ENCODE data around the gene MAGEA6. TPM values are rescaled to one million over a fixed set of nuclear protein-coding genes. Genes with fewer than 3 reads are reported as not detected.
"Not testable (repeated sequence)": the region's sequence is repeated elsewhere in the genome, so short reads cannot be mapped to it uniquely, and the experiment has no call there.

MAGEA6 gene, protein sequence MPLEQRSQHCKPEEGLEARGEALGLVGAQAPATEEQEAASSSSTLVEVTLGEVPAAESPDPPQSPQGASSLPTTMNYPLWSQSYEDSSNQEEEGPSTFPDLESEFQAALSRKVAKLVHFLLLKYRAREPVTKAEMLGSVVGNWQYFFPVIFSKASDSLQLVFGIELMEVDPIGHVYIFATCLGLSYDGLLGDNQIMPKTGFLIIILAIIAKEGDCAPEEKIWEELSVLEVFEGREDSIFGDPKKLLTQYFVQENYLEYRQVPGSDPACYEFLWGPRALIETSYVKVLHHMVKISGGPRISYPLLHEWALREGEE
- not detected in 2 replicates for total RNA-seq
- polyA plus RNA-seq = not detected in 2 replicates

DNA sequence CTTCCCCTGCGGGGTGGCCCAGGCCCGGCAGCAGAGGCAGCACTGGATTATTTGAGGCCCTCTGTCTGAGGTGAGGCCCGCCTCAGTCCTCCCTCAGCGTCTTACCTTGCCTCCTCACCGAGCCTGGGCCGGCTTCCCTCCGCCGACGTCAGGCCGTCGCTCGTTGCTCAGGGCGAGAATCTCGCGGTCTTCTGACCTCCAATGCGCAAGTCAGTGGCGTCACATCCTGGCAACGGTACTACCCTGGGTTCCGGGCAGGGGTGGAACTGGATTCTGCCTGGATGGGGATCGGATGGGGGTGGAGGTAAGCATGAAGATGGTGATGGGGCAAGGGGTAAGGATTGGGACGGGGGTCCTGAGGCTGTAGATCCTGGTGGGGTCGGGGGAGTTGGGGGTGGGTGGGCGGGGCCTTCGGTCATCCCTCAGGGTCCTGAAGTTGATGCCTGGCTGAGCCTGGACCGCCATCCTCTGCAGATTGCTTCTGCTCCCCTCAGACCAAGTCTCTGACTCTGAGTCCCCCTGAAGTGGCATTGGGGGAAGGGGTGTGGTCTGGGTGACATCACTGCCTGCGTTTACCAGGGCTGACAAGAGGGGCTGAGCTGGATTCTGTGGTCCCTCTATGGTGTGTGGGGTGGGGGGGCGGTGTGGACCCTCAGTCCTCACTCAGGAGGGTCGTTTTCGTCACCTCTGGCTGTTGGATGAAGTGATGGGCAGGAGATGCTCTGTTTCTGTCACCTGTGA, at the start of gene MAGEA6:
Gene MAGEA6 (minus strand): TSS at position 141 of the 741 bp plus-strand sequence. CDS start 2,039 bp downstream, outside the sequence.
- not testable (repeated sequence) for H3K36me3 ChIP-seq; H3K9me3 ChIP-seq (ENCODE audit: low read depth); H3K27ac ChIP-seq; H3K27me3 ChIP-seq; H3K4me1 ChIP-seq (ENCODE audit: low read depth); DNase-seq (ENCODE audit: low read depth in 1 of 2, low spot score in 1 of 2); H3K4me3 ChIP-seq

DNA sequence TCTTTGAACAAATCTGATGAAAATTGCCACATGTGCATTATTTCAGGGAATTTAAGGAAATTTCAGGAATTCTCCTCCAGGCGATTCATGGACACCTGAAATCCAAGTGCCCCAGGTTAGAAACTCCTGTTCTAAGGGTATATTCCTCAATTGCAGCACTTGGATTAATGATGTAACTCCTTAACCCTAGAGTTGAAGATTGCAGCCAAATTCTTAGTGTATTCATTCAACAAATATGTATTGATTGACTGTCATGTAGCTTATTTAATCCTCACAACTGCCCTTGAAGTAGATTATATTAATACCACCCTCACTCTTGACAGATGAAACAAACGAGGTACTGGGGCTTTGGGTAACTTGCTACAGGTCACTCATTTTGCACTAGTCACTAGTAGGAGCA, 49.8 kb upstream of the MAGEA6 start:
- Histone ChIP-seq H3K36me3 (no peaks in the 10 kb centered on the region), H3K27me3 (peaks cover 7% of the 10 kb centered on the region), H3K27ac (no peak overlapping the region), H3K4me3 (no peak overlapping the region), H3K9me3 (ENCODE audit: low read depth) (no peaks in the 10 kb centered on the region), H3K4me1 (ENCODE audit: low read depth) (no peaks in the 10 kb centered on the region)
- DNase-seq (ENCODE audit: low read depth in 1 of 2, low spot score in 1 of 2) = peak in 1 of 2 donors; percentile 15
- TF ChIP-seq, protein P1, sequence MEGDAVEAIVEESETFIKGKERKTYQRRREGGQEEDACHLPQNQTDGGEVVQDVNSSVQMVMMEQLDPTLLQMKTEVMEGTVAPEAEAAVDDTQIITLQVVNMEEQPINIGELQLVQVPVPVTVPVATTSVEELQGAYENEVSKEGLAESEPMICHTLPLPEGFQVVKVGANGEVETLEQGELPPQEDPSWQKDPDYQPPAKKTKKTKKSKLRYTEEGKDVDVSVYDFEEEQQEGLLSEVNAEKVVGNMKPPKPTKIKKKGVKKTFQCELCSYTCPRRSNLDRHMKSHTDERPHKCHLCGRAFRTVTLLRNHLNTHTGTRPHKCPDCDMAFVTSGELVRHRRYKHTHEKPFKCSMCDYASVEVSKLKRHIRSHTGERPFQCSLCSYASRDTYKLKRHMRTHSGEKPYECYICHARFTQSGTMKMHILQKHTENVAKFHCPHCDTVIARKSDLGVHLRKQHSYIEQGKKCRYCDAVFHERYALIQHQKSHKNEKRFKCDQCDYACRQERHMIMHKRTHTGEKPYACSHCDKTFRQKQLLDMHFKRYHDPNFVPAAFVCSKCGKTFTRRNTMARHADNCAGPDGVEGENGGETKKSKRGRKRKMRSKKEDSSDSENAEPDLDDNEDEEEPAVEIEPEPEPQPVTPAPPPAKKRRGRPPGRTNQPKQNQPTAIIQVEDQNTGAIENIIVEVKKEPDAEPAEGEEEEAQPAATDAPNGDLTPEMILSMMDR (IDR thresholded peaks at IDR 0.05; ENCODE audit: low read depth, low read length) = no peak

DNA sequence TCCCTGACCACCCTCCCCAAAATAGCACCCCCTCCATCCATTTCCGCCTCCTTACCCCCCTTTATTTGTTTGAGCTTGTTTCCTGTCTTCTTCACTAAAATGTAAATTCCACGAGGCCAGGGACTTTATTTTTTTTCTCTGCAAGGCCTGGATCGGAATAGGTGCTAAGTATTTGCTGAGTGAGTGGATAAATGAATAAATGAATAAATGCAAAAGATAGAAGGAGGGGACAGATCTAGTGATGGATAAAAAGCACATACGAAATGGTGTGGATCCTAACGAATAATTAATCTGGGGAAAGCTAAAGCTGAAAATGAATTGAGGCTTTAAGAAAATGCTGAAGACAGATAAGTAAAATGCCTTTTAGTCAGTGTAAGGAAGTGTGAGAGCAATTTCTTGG, 48.9 kb upstream of the MAGEA6 start:
- H3K9me3 ChIP-seq (ENCODE audit: low read depth) = no peaks in the 10 kb centered on the region
- H3K36me3 ChIP-seq = no peaks in the 10 kb centered on the region
- H3K4me1 ChIP-seq (ENCODE audit: low read depth) = no peaks in the 10 kb centered on the region
- no peak overlapping the region for H3K27ac ChIP-seq
- H3K4me3 ChIP-seq = no peak overlapping the region
- H3K27me3 ChIP-seq = no peaks in the 10 kb centered on the region
- TF ChIP-seq, protein P1 (IDR thresholded peaks at IDR 0.05; ENCODE audit: low read depth, low read length) = no peak
- DNase-seq (ENCODE audit: low read depth in 1 of 2, low spot score in 1 of 2) = no peak

DNA sequence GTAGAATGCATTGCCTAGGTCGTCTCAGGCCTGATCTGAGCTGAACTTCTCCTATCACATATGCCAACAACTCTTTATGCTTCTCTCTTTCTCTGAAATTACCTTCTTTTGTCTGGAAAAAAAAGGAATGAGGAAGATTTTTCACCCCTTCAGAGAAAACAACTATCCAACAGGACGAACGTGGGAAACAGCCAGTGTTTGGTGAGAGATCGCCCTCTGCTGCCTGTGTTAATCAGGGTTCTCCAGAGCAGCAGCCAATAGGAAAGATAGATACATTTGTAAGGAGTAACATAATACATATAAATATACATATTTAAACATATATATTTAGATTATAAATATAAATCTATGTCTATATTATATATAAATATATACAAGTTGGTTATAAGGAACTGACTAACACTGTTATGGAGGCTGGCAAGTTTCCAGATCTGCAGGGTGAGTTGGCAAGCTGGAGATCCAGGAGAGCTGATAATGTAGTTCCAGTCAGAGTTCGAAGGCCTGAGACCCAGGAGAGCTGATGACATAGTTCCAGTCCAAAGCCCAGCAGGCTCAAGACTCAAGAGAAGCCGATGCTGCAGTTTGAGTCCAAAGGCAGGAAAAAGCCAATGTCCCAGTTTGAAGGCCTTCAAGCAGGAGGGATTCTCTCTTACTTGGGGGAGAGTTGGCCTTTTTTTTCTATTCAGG, 47.7 kb upstream of the MAGEA6 start:
- no peaks in the 10 kb centered on the region for H3K36me3 ChIP-seq
- no peaks in the 10 kb centered on the region for H3K27me3 ChIP-seq
- no peak overlapping the region for H3K4me3 ChIP-seq
- TF ChIP-seq, protein P1 (IDR thresholded peaks at IDR 0.05; ENCODE audit: low read depth, low read length) = peak; percentile 48
- no peaks in the 10 kb centered on the region for H3K9me3 ChIP-seq (ENCODE audit: low read depth)
- H3K4me1 ChIP-seq (ENCODE audit: low read depth) = no peaks in the 10 kb centered on the region
- DNase-seq (ENCODE audit: low read depth in 1 of 2, low spot score in 1 of 2) = peak; percentile 36 to 52
- no peak overlapping the region for H3K27ac ChIP-seq

DNA sequence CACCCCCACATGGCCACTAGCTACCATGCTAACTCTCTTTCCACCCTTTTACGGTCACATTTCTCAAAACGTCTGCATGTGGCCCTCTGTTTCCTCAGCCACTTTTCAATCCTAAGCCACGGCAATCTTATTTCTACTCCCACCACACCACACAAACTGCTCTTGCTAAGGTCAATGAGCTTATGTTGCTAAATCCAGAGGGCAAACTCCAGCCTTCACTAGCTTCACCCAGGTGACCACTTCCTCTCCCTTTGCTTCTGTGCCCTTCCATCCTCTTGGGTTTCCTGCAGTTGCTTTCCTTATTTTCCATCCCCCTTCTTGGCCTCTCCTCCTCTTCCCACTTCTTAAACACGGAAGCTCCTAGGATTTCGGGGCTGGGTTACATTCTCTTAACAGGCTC, 44.6 kb upstream of the MAGEA6 start:
- TF ChIP-seq, protein P1 (IDR thresholded peaks at IDR 0.05; ENCODE audit: low read depth, low read length) = no peak
- DNase-seq (ENCODE audit: low read depth in 1 of 2, low spot score in 1 of 2) = no peak
- no peak overlapping the region for H3K4me3 ChIP-seq
- no peaks in the 10 kb centered on the region for H3K4me1 ChIP-seq (ENCODE audit: low read depth)
- no peaks in the 10 kb centered on the region for H3K27me3 ChIP-seq
- no peaks in the 10 kb centered on the region for H3K9me3 ChIP-seq (ENCODE audit: low read depth)
- H3K36me3 ChIP-seq = no peaks in the 10 kb centered on the region
- no peak overlapping the region for H3K27ac ChIP-seq
